ENCODE measurements around the gene OTOG. TPM values are rescaled to one million over a fixed set of nuclear protein-coding genes. Genes with fewer than 3 reads are reported as not detected.

The OTOG gene
- total and polyA plus RNA-seq, 4 donors: not detected

GRCh38 chr11:17636721-17637120, 89.7 kb downstream of the OTOG start:
- WGBS, 2 donors: 67 to 77% methylated on average over 5 of the region's 5 CpGs
- ATAC-seq (ENCODE audit: low FRiP score): no peak
- intact Hi-C loops (cut with DNase I): no loop called here

GRCh38 chr11:17637901-17638300, 90.8 kb downstream of the OTOG start:
- Histone ChIP-seq H3K36me3 (ENCODE audit: control insufficient read depth in 1 of 2, insufficient read depth in 2 of 2, low read length in 1 of 2) (no peaks in the 10 kb centered on the region), H3K27me3 (ENCODE audit: control insufficient read depth in 1 of 2, insufficient read depth in 2 of 2, low read length in 1 of 2) (no peaks in the 10 kb centered on the region), H3K27ac (ENCODE audit: low read depth in 1 of 2, low read length in 2 of 2) (no peak overlapping the region), H3K4me1 (ENCODE audit: control insufficient read depth in 1 of 2, insufficient read depth in 2 of 2, low read length in 2 of 2) (no peaks in the 10 kb centered on the region), H3K9me3 (ENCODE audit: control insufficient read depth, low read length) (no peaks in the 10 kb centered on the region), H3K4me3 (ENCODE audit: low read length in 2 of 2) (no peak overlapping the region)
- DNase-seq (no peak), ATAC-seq (ENCODE audit: low FRiP score) (no peak)
- intact Hi-C loops (cut with DNase I): no loop called here
- WGBS, 2 donors: 68 to 70% methylated on average over 4 of the region's 4 CpGs

More at GRCh38 chr11:17636721-17637120, 89.7 kb downstream of the OTOG start:
- no peaks in the 10 kb centered on the region for H3K27me3 ChIP-seq (ENCODE audit: control insufficient read depth in 1 of 2, insufficient read depth in 2 of 2, low read length in 1 of 2)
- H3K9me3 ChIP-seq (ENCODE audit: control insufficient read depth, low read length): no peaks in the 10 kb centered on the region
- H3K4me3 ChIP-seq (ENCODE audit: low read length in 2 of 2): no peak overlapping the region
- no peak overlapping the region for H3K27ac ChIP-seq (ENCODE audit: low read depth in 1 of 2, low read length in 2 of 2)
- DNase-seq: no peak
- H3K4me1 ChIP-seq (ENCODE audit: control insufficient read depth in 1 of 2, insufficient read depth in 2 of 2, low read length in 2 of 2): no peaks in the 10 kb centered on the region
- H3K36me3 ChIP-seq (ENCODE audit: control insufficient read depth in 1 of 2, insufficient read depth in 2 of 2, low read length in 1 of 2): no peaks in the 10 kb centered on the region

DNA sequence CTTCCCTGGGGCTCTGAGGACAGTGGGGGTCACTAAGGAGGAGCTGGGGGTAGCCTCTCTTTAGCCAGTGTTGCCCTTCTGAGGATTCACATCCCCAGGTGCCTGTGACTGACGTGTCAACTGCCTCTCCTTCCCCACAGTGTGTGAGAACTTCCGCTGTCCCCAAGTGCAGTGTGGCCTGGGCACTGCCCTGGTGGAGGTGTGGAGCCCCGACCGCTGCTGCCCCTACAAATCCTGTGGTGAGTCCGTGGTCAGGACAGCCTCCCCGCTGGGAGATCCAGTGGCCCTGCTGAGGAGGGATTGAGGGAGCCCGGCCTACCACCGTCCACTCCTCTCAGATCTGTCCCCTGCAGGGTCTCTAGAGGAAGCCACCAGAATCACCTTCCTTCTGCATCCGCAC, 91.3 kb downstream of the OTOG start:
- ATAC-seq (ENCODE audit: low FRiP score): no peak
- intact Hi-C loops (cut with DNase I): no loop called here
- H3K36me3 ChIP-seq (ENCODE audit: control insufficient read depth in 1 of 2, insufficient read depth in 2 of 2, low read length in 1 of 2): no peaks in the 10 kb centered on the region
- 81 to 82% methylated on average over 9 of the region's 9 CpGs for WGBS, 2 donors
- H3K27ac ChIP-seq (ENCODE audit: low read depth in 1 of 2, low read length in 2 of 2): no peak overlapping the region
- no peaks in the 10 kb centered on the region for H3K27me3 ChIP-seq (ENCODE audit: control insufficient read depth in 1 of 2, insufficient read depth in 2 of 2, low read length in 1 of 2)
- no peak for DNase-seq
- H3K4me3 ChIP-seq (ENCODE audit: low read length in 2 of 2): no peak overlapping the region
- no peaks in the 10 kb centered on the region for H3K9me3 ChIP-seq (ENCODE audit: control insufficient read depth, low read length)
- H3K4me1 ChIP-seq (ENCODE audit: control insufficient read depth in 1 of 2, insufficient read depth in 2 of 2, low read length in 2 of 2): no peaks in the 10 kb centered on the region

- H3K27ac ChIP-seq (ENCODE audit: low read depth in 1 of 2, low read length in 2 of 2): no peak overlapping the region
- no peaks in the 10 kb centered on the region for H3K36me3 ChIP-seq (ENCODE audit: control insufficient read depth in 1 of 2, insufficient read depth in 2 of 2, low read length in 1 of 2)
- no peaks in the 10 kb centered on the region for H3K4me1 ChIP-seq (ENCODE audit: control insufficient read depth in 1 of 2, insufficient read depth in 2 of 2, low read length in 2 of 2)
- WGBS, 2 donors: 83 to 88% methylated on average over 4 of the region's 4 CpGs
- DNase-seq (no peak), ATAC-seq (ENCODE audit: low FRiP score) (no peak)
- no peak overlapping the region for H3K4me3 ChIP-seq (ENCODE audit: low read length in 2 of 2)
- intact Hi-C loops (cut with DNase I): no loop called here
- H3K9me3 ChIP-seq (ENCODE audit: control insufficient read depth, low read length): no peaks in the 10 kb centered on the region
- no peaks in the 10 kb centered on the region for H3K27me3 ChIP-seq (ENCODE audit: control insufficient read depth in 1 of 2, insufficient read depth in 2 of 2, low read length in 1 of 2)
Measured at GRCh38 chr11:17639091-17639490, 92.0 kb downstream of the OTOG start.

DNA sequence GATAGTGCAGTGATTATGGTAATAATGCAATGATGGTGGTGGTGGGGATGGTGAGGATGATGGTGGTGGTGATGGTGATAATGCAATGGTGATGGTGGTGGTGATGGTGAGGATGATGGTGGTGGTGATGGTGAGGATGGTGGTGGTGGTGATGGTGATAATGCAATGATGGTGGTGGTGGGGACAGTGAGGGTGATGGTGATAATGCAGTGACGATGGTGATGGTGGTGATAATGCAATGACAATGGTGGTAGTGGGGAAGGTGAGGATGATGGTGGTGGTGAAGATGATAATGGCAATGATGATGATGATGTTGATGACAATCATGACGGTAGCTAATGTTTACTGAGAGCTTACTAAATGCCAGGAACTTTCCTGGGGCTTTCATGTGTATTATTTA, 92.7 kb downstream of the OTOG start:
- no peaks in the 10 kb centered on the region for H3K36me3 ChIP-seq (ENCODE audit: control insufficient read depth in 1 of 2, insufficient read depth in 2 of 2, low read length in 1 of 2)
- H3K9me3 ChIP-seq (ENCODE audit: control insufficient read depth, low read length): no peaks in the 10 kb centered on the region
- 61 to 62% methylated on average over 2 of the region's 2 CpGs for WGBS, 2 donors
- no peak overlapping the region for H3K4me3 ChIP-seq (ENCODE audit: low read length in 2 of 2)
- H3K27me3 ChIP-seq (ENCODE audit: control insufficient read depth in 1 of 2, insufficient read depth in 2 of 2, low read length in 1 of 2): no peaks in the 10 kb centered on the region
- no peak for ATAC-seq (ENCODE audit: low FRiP score)
- no peak overlapping the region for H3K27ac ChIP-seq (ENCODE audit: low read depth in 1 of 2, low read length in 2 of 2)
- no peak for DNase-seq
- H3K4me1 ChIP-seq (ENCODE audit: control insufficient read depth in 1 of 2, insufficient read depth in 2 of 2, low read length in 2 of 2): no peaks in the 10 kb centered on the region
- intact Hi-C loops (cut with DNase I): no loop called here

DNA sequence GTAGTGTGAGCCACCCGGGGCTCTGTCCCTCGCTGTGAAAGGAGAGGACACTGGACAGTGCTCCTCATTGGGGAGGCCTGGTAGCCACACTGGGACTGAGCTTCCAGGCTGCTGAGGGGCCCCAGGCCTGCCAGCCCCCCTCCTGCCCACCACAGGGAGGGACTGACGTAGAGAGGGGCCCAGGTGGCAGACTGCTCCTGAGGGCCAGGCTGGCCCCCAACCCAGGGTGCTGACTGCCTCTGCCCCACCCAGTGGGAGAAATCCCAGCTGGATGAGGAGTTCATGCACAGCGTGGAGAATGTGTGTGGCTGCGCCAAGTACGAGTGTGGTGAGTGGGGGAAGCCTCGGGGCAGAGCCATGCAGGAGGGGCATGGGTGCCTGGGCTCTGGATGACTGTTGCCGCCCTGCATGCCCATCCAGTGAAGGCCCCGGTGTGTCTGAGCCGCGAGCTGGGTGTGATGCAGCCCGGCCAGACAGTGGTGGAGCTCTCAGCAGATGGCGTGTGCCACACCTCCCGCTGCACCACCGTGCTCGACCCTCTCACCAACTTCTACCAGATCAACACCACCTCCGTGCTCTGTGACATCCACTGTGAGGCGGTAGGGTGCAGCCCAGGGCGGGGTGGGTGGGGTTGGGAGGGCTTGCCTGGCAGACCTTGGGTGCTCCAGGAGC, 93.6 kb downstream of the OTOG start:
- no peak for DNase-seq
- H3K4me3 ChIP-seq (ENCODE audit: low read length in 2 of 2): no peak overlapping the region
- H3K27me3 ChIP-seq (ENCODE audit: control insufficient read depth in 1 of 2, insufficient read depth in 2 of 2, low read length in 1 of 2): no peaks in the 10 kb centered on the region
- no peaks in the 10 kb centered on the region for H3K9me3 ChIP-seq (ENCODE audit: control insufficient read depth, low read length)
- no peaks in the 10 kb centered on the region for H3K4me1 ChIP-seq (ENCODE audit: control insufficient read depth in 1 of 2, insufficient read depth in 2 of 2, low read length in 2 of 2)
- H3K27ac ChIP-seq (ENCODE audit: low read depth in 1 of 2, low read length in 2 of 2): no peak overlapping the region
- intact Hi-C loops (cut with DNase I): no loop called here
- no peak for ATAC-seq (ENCODE audit: low FRiP score)
- 69 to 71% methylated on average over 19 of the region's 19 CpGs for WGBS, 2 donors
- no peaks in the 10 kb centered on the region for H3K36me3 ChIP-seq (ENCODE audit: control insufficient read depth in 1 of 2, insufficient read depth in 2 of 2, low read length in 1 of 2)

- intact Hi-C loops (cut with DNase I): no loop called here
Measured at GRCh38 chr11:17641792-17642350, 94.8 kb downstream of the OTOG start.

GRCh38 chr11:17642370-17642769, 95.3 kb downstream of the OTOG start:
- WGBS, 2 donors: 81 to 82% methylated on average over 4 of the region's 4 CpGs
- H3K4me1 ChIP-seq (ENCODE audit: control insufficient read depth in 1 of 2, insufficient read depth in 2 of 2, low read length in 2 of 2): no peaks in the 10 kb centered on the region
- no peaks in the 10 kb centered on the region for H3K36me3 ChIP-seq (ENCODE audit: control insufficient read depth in 1 of 2, insufficient read depth in 2 of 2, low read length in 1 of 2)
- ATAC-seq (ENCODE audit: low FRiP score) (no peak), DNase-seq (no peak)
- no peak overlapping the region for H3K27ac ChIP-seq (ENCODE audit: low read depth in 1 of 2, low read length in 2 of 2)
- H3K4me3 ChIP-seq (ENCODE audit: low read length in 2 of 2): no peak overlapping the region
- intact Hi-C loops (cut with DNase I): no loop called here
- no peaks in the 10 kb centered on the region for H3K27me3 ChIP-seq (ENCODE audit: control insufficient read depth in 1 of 2, insufficient read depth in 2 of 2, low read length in 1 of 2)
- H3K9me3 ChIP-seq (ENCODE audit: control insufficient read depth, low read length): no peaks in the 10 kb centered on the region

More at GRCh38 chr11:17641792-17642350, 94.8 kb downstream of the OTOG start:
- Histone ChIP-seq H3K36me3 (ENCODE audit: control insufficient read depth in 1 of 2, insufficient read depth in 2 of 2, low read length in 1 of 2) (no peaks in the 10 kb centered on the region), H3K4me1 (ENCODE audit: control insufficient read depth in 1 of 2, insufficient read depth in 2 of 2, low read length in 2 of 2) (no peaks in the 10 kb centered on the region), H3K9me3 (ENCODE audit: control insufficient read depth, low read length) (no peaks in the 10 kb centered on the region), H3K27me3 (ENCODE audit: control insufficient read depth in 1 of 2, insufficient read depth in 2 of 2, low read length in 1 of 2) (no peaks in the 10 kb centered on the region), H3K27ac (ENCODE audit: low read depth in 1 of 2, low read length in 2 of 2) (no peak overlapping the region), H3K4me3 (ENCODE audit: low read length in 2 of 2) (no peak overlapping the region)
- WGBS, 2 donors: 85 to 90% methylated on average over 14 to 17 of the region's 17 CpGs
- no peak for ATAC-seq (ENCODE audit: low FRiP score)
- DNase-seq: no peak

DNA sequence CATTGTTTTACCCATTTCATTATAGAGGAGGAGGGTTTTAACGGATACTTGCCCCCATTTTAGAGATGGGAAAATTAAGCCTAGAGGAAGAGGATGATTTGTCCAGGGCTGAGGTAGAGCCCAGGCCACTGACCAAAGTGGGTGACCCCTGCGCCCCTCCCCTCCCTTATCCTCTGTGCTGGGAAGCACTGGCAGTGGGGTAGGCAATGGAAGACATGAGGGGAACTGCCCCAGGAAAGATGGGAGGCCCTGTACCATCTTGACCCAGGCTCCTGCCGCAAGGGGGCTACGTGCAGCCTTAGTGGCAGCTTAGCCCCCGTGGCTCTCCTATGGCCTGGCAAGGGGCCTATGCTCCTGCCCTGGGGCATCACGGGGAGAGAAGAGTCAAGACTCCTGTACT, 95.9 kb downstream of the OTOG start:
- no peaks in the 10 kb centered on the region for H3K4me1 ChIP-seq (ENCODE audit: control insufficient read depth in 1 of 2, insufficient read depth in 2 of 2, low read length in 2 of 2)
- no peak overlapping the region for H3K4me3 ChIP-seq (ENCODE audit: low read length in 2 of 2)
- H3K36me3 ChIP-seq (ENCODE audit: control insufficient read depth in 1 of 2, insufficient read depth in 2 of 2, low read length in 1 of 2): no peaks in the 10 kb centered on the region
- WGBS, 2 donors: 86 to 88% methylated on average over 6 of the region's 6 CpGs
- H3K27ac ChIP-seq (ENCODE audit: low read depth in 1 of 2, low read length in 2 of 2): no peak overlapping the region
- H3K9me3 ChIP-seq (ENCODE audit: control insufficient read depth, low read length): no peaks in the 10 kb centered on the region
- DNase-seq (no peak), ATAC-seq (ENCODE audit: low FRiP score) (no peak)
- no peaks in the 10 kb centered on the region for H3K27me3 ChIP-seq (ENCODE audit: control insufficient read depth in 1 of 2, insufficient read depth in 2 of 2, low read length in 1 of 2)
- intact Hi-C loops (cut with DNase I): no loop called here
